BLaER1 (cell line): ENCODE results near the gene KCNH1.

Experiments
- H3K27ac ChIP-seq: shearing (Covaris generic); formaldehyde crosslinking; 2 replicates; pipeline ENCODE4 v1.8.1; 2022
- H3K27me3 ChIP-seq: shearing (Covaris generic); formaldehyde crosslinking; 2 replicates; pipeline ENCODE4 v1.8.1; 2022
- H3K36me3 ChIP-seq: shearing (Covaris generic); formaldehyde crosslinking; 2 replicates; pipeline ENCODE4 v1.8.1; 2022
- H3K4me1 ChIP-seq: shearing (Covaris generic); formaldehyde crosslinking; 2 replicates; pipeline ENCODE4 v1.8.1; 2022
- H3K4me2 ChIP-seq: shearing (Covaris generic); formaldehyde crosslinking; 2 replicates; pipeline ENCODE4 v1.8.1; 2022
- H3K4me3 ChIP-seq: shearing (Covaris generic); formaldehyde crosslinking; 2 replicates; pipeline ENCODE4 v1.8.1; 2022
- H3K9ac ChIP-seq: shearing (Covaris generic); formaldehyde crosslinking; 2 replicates; pipeline ENCODE4 v1.8.1; 2022
- H3K9me3 ChIP-seq: shearing (Covaris generic); formaldehyde crosslinking; 2 replicates; pipeline ENCODE4 v1.8.1; 2022
- H4K20me1 ChIP-seq: shearing (Covaris generic); formaldehyde crosslinking; 2 replicates; pipeline ENCODE4 v1.8.1; 2022
- Cebpa-rat ChIP-seq: shearing (Covaris generic); IDR thresholded peaks from 2 replicates; pipeline ENCODE4 v1.8.1; 2022

KCNH1 gene

DNA sequence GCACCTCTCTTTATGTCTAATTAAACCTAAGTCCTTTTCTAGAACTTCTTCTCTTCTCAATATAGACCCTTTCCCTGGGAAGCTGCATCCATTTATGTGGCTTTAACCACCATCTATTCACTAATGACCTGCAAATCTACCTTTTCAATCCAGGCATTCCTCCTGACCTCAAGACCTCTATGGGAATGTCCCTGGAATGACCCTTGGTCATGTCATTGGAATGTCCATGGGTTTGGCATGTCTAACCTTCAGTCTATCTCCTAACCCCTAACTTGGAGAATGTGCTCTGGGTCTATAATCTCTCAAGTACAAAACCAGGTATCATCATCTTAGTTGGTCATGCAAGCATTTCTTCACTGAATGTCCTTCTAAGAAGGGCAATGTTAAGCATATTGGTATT, 196.1 kb downstream of the KCNH1 start:
- Histone ChIP-seq H3K4me1 (peaks cover 17% of the 10 kb centered on the region), H3K36me3 (no peaks in the 10 kb centered on the region), H3K27ac (no peak overlapping the region), H3K4me3 (no peak overlapping the region), H3K9me3 (no peaks in the 10 kb centered on the region), H3K27me3 (no peaks in the 10 kb centered on the region), H3K9ac (no peak overlapping the region), H3K4me2 (no peak overlapping the region), H4K20me1 (no peaks in the 10 kb centered on the region)
- no peak for TF ChIP-seq Cebpa-rat

DNA sequence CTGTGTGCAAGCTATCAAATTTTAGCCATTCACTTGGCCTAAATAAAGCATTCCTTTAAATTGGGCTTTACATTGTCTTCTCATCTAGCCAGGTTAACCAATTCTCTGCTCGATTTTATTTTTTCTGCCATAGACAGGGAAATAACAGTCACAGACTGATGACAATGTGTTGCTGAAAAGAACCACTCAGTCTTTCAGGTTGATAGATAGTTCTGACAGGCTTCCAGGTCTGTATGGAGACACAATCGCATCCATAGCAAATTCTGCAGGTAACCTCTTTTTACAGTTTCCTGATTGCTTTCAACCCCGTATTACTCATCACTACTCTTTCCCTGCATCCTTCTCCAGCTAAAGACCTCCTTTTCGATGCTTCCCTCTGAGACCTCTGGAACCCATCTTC, 198.0 kb downstream of the KCNH1 start:
- Histone ChIP-seq H3K36me3 (no peaks in the 10 kb centered on the region), H3K9me3 (no peaks in the 10 kb centered on the region), H3K4me2 (no peak overlapping the region), H3K9ac (no peak overlapping the region), H3K27ac (no peak overlapping the region), H4K20me1 (no peaks in the 10 kb centered on the region), H3K4me3 (no peak overlapping the region), H3K27me3 (no peaks in the 10 kb centered on the region), H3K4me1 (peaks cover 14% of the 10 kb centered on the region)
- no peak for TF ChIP-seq Cebpa-rat

DNA sequence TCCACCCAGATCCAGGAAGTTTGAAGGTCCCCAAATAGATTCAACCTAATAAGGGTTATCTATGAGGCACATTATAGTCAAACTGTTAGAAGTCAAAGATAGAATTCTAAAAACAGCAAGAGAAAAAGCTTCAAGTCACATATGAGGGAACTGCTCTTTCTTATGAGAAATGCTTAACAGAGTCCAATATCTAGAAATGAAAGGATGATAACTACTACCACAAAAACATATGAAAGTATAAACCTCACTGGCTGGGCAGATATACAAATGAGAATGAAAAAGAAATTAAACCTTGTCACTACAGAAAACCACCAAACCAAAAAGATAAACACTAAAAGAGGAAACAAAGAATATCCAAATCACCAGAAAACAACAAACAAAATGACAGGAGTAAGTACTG, 201.8 kb downstream of the KCNH1 start:
- Histone ChIP-seq H3K4me1 (no peaks in the 10 kb centered on the region), H3K9me3 (no peaks in the 10 kb centered on the region), H3K36me3 (no peaks in the 10 kb centered on the region), H3K4me2 (no peak overlapping the region), H3K27ac (no peak overlapping the region), H3K27me3 (no peaks in the 10 kb centered on the region), H3K4me3 (no peak overlapping the region), H3K9ac (no peak overlapping the region), H4K20me1 (no peaks in the 10 kb centered on the region)
- no peak for TF ChIP-seq Cebpa-rat

- no peak overlapping the region for H3K9ac ChIP-seq
- no peaks in the 10 kb centered on the region for H3K36me3 ChIP-seq
- no peak overlapping the region for H3K27ac ChIP-seq
- H3K4me3 ChIP-seq = no peak overlapping the region
- no peaks in the 10 kb centered on the region for H3K4me1 ChIP-seq
- H3K27me3 ChIP-seq = no peaks in the 10 kb centered on the region
- H3K9me3 ChIP-seq = peaks cover 7% of the 10 kb centered on the region
- TF ChIP-seq Cebpa-rat = no peak
- no peak overlapping the region for H3K4me2 ChIP-seq
- H4K20me1 ChIP-seq = no peaks in the 10 kb centered on the region
These were observed 211.3 kb downstream of the KCNH1 start for GRCh38 chr1:210922666-210923065.

DNA sequence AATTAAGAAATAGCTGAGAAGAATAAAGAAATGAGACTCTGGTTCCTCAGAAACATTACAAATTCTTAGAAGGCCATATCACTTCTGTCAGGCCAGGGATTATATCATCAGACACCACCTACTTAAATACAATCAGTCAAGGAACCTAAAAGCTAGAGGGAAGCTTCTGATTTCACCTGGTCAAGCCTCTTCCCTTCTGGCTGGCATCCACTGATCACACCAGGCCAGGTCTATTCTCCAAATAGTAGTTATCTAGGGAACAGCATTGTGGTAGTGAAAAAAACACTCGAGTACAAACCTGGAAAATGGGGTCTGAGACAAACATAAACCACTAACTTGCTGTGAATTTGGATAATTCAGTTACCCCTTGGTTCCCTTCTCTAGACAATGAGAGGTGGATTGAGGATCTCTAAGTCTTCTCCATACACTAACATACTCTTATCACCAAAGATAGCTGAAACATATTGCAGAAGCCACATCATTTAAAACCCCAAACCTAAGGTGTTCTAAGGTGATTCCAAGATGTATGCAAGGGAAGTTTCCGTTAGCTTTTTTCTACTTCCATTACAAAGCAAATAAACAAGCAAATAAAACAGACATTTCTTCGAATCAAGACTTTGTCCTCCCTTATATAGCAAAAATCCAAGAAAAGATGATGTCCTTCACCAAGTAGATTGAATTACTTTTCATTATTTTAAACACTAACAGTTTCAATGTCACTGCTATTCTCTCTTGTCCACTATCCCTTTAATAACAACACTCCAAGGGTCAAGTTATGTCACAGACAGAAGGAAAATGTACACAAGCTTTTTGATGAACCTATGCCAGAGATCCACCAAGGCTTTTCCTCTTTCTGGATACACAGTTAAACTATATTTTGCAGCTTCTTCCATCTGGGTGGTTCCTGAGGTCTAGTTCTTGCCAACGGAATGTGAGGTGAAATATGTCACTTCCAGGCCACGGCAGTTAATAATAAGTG, 212.9 kb downstream of the KCNH1 start:
- H3K27ac ChIP-seq = no peak overlapping the region
- H3K9me3 ChIP-seq = no peaks in the 10 kb centered on the region
- H3K36me3 ChIP-seq = no peaks in the 10 kb centered on the region
- TF ChIP-seq Cebpa-rat = no peak
- no peak overlapping the region for H3K9ac ChIP-seq
- H3K27me3 ChIP-seq = no peaks in the 10 kb centered on the region
- no peaks in the 10 kb centered on the region for H4K20me1 ChIP-seq
- no peaks in the 10 kb centered on the region for H3K4me1 ChIP-seq
- H3K4me2 ChIP-seq = no peak overlapping the region
- H3K4me3 ChIP-seq = no peak overlapping the region

DNA sequence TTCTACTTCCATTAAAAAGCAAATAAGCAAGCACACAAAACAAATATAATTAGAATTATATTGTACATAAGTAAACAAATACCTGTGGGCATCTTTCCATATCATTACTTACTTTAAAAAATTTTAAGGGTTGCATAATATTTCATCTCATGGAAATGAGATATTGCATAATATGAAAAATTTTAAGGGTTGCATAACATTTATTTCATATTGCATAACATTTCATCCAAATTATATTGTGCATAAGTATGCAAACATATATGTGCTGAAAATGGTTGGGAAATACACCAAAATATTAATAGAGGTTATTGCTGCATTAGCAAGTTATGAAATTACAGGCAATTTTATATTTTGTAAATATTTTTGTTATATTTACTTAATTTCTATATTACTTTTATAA, 213.7 kb downstream of the KCNH1 start:
- H3K4me3 ChIP-seq = no peak overlapping the region
- H3K27ac ChIP-seq = no peak overlapping the region
- TF ChIP-seq Cebpa-rat = no peak
- no peak overlapping the region for H3K4me2 ChIP-seq
- no peaks in the 10 kb centered on the region for H4K20me1 ChIP-seq
- H3K27me3 ChIP-seq = no peaks in the 10 kb centered on the region
- H3K9ac ChIP-seq = no peak overlapping the region
- H3K36me3 ChIP-seq = no peaks in the 10 kb centered on the region
- H3K4me1 ChIP-seq = no peaks in the 10 kb centered on the region
- H3K9me3 ChIP-seq = no peaks in the 10 kb centered on the region

- H3K27ac ChIP-seq = no peak overlapping the region
- H3K9ac ChIP-seq = no peak overlapping the region
- TF ChIP-seq Cebpa-rat = no peak
- no peaks in the 10 kb centered on the region for H4K20me1 ChIP-seq
- H3K27me3 ChIP-seq = no peaks in the 10 kb centered on the region
- H3K4me2 ChIP-seq = no peak overlapping the region
- H3K9me3 ChIP-seq = no peaks in the 10 kb centered on the region
- H3K4me3 ChIP-seq = no peak overlapping the region
- H3K4me1 ChIP-seq = no peaks in the 10 kb centered on the region
- no peaks in the 10 kb centered on the region for H3K36me3 ChIP-seq
These were observed 215.1 kb downstream of the KCNH1 start for GRCh38 chr1:210918893-210919292.

DNA sequence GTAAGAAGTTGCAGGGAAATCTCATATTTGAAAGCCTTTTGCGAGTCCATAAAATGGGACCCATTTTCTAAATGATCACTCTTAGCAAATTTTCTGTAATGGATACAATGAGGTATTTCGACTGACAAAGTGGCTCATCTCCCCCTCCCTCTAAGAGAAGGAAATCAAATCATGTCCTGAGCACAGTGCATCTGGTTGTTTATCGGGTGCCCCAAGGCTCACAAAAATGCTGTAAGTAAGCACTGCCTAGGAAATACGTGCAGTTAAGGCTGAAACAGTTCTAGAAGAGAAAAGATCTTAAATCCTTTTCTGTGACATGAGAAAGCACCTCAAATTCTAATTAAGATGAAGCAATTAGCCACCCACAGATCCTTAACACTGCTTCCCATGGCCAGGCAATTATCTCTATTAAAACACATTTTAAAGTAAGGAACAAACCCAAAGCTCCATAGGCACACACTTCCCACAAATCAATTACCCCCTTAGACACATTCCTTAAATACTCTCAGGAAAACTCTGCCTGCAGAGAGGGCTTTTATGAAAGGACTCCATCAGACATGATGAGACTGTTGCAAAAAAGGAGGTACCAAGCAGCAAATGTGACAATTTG, 216.3 kb downstream of the KCNH1 start:
- no peaks in the 10 kb centered on the region for H3K4me1 ChIP-seq
- no peaks in the 10 kb centered on the region for H4K20me1 ChIP-seq
- no peak overlapping the region for H3K9ac ChIP-seq
- no peak overlapping the region for H3K27ac ChIP-seq
- H3K9me3 ChIP-seq = no peaks in the 10 kb centered on the region
- no peaks in the 10 kb centered on the region for H3K36me3 ChIP-seq
- no peak overlapping the region for H3K4me2 ChIP-seq
- no peak for TF ChIP-seq Cebpa-rat
- H3K27me3 ChIP-seq = no peaks in the 10 kb centered on the region
- H3K4me3 ChIP-seq = no peak overlapping the region

GRCh38 chr1:210916548-210916947, 217.4 kb downstream of the KCNH1 start:
- H3K36me3 ChIP-seq = no peaks in the 10 kb centered on the region
- no peak overlapping the region for H3K9ac ChIP-seq
- no peak overlapping the region for H3K4me2 ChIP-seq
- no peak overlapping the region for H3K4me3 ChIP-seq
- H3K9me3 ChIP-seq = no peaks in the 10 kb centered on the region
- H3K4me1 ChIP-seq = no peaks in the 10 kb centered on the region
- no peak overlapping the region for H3K27ac ChIP-seq
- TF ChIP-seq Cebpa-rat = no peak
- H4K20me1 ChIP-seq = no peaks in the 10 kb centered on the region
- H3K27me3 ChIP-seq = no peaks in the 10 kb centered on the region

DNA sequence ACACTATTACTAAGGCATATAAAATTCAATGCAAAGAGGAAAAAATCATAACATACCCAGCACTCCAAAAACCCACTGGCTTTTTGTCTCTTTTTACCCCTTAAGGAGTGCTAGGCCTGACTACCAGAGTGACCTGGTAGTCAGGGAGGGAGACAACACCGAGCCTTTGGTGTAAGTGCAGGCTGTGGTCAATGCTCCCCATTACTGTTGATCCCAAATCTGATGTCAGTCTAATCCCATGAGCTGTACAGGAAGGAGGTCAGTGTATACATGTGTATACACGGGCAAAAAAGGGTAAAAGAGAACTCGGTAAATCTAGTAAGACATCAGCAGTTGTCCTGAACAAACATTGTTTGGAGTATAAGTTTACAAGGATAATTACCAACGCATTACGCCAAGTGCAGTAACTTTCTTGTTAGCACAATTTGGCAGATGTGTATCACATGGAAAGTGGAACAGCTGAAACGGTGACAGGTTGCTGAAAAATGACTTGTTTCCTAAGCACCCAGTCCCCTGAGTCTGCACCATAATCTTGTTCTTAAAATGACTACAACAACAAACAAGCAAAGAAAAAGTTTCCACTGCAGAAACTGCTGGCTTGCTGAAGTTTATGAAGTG, 217.9 kb downstream of the KCNH1 start:
- no peak for TF ChIP-seq Cebpa-rat
- no peaks in the 10 kb centered on the region for H3K36me3 ChIP-seq
- H3K4me2 ChIP-seq = no peak overlapping the region
- H3K27ac ChIP-seq = no peak overlapping the region
- no peak overlapping the region for H3K9ac ChIP-seq
- no peaks in the 10 kb centered on the region for H3K27me3 ChIP-seq
- H3K4me3 ChIP-seq = no peak overlapping the region
- no peaks in the 10 kb centered on the region for H4K20me1 ChIP-seq
- H3K9me3 ChIP-seq = no peaks in the 10 kb centered on the region
- H3K4me1 ChIP-seq = no peaks in the 10 kb centered on the region
